Activated CD4-positive, CD25-positive, alpha-beta regulatory T cell (primary cell): ENCODE results near the gene PHLDB3.

Source experiments
- DNase-seq, 4 experiments: peaks; one replicate each; lab custom pipeline; 2025; lab: John Stamatoyannopoulos, UW

PHLDB3 gene

GRCh38 chr19:43499042-43499441 lies 5.5 kb downstream of the PHLDB3 start:
- no peak for DNase-seq

DNA sequence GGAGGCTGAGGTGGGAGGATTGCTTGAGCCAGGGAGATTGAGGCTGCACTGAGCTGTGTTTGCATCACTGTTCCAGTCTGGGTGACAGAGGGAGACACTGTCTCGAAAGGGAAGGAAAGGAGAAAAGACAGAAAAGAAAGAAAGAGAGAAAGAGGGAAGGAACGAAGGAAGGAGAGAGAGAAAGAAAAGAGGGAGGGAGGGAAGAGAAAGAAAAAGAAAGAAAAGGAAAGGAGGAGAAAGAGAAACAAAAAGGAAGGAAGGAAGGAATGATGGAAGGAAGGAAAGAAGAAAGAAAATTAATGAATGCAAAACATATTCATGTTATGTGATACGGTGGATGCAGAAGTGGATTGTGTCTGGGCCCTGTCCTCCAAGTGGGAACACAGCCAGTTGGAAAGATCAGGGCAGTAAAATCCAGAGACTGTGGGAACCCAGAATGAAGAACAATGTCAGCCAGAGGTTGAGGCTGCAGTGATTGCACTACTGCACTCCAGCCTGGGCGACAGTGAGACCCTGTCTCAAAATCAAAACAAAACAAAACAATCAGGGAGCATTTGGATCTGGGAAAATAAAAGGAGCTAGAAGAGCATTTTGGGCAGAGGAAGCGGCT lies 6.2 kb downstream of the PHLDB3 start:
- no peak for DNase-seq

GRCh38 chr19:43496960-43497359 lies 7.6 kb downstream of the PHLDB3 start:
- no peak for DNase-seq

DNA sequence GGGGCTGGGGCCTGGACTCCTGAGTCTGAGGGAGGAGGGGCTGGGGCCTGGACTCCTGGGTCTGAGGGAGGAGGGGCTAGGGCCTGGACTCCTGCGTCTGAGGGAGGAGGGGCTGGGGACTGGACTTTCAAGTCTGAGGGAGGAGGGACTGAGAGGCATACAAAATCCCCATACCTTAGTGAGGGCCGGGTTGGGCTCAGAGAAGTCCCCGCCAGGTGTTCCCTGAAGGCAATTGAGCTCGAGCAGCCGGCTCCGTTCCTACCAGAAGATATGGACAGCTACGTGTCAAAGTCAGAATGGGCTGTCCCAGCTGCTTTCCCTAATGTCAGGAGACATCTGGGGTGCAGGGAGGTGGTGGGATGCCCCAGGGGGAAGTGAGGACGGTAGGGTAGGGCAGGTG lies 9.5 kb downstream of the PHLDB3 start:
- DNase-seq: no peak

DNA sequence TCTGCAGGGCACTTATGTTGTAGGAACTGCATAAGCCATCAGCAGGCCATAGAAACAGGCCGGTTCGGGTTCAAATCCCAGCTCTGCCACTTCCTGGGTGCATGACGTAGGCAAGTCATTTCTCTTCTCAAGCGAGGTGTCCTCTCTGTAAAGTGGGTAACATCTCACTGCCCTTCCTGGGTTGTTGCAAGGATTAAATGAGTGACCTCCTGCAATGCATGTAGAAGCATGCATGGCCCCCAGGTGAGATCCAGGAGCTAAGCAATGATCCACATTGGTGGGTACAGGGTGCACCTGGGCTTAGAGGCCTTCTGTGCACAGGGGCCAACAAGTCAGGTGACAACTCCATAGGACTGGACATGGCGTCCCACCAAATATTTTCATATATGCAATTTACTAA lies 13.8 kb downstream of the PHLDB3 start:
- no peak for DNase-seq

GRCh38 chr19:43489979-43490599 lies 14.5 kb downstream of the PHLDB3 start:
- DNase-seq: no peak

GRCh38 chr19:43489310-43489709 lies 15.2 kb downstream of the PHLDB3 start:
- DNase-seq: no peak

- DNase-seq: no peak
Measured at GRCh38 chr19:43488179-43488578, 16.4 kb downstream of the PHLDB3 start.

DNA sequence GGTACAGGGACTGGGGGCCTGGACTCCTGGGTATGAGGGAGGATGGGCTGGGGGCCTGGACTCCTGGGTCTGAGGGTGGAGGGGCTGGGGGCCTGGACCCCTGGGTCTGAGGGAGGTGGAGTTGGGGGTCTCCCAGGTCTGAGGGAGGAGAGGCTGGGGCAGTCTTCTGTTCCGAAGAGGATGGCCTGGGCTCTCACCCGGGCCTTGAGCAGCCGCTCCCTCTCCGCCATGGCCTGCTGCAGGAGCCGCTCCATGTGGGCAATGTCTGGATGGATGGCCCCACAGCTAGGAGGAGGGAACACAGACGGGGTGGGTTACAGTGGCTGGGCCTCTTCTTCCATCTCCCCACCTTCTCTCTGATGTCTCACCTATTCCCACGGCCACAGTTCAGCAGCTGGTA lies 18.1 kb downstream of the PHLDB3 start:
- no peak for DNase-seq

DNA sequence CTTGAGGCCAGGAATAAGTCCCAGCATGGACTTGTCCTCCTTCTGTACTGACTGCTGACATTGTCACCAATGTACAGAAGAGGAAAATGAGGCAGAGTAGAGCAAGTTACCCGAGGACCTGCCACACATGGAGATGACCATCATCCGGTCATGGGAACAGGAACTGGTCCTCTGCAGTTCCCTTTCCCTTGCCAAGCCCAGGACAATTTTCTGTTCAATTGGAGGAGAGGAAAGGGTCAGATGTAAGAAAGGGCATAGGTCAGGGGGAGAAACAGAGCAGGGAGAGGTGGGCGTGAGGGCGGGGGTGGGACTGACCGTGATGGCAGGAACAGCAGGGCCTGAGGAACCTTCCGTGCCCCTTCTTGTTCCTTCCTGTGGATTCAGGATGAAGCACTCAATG lies 18.6 kb downstream of the PHLDB3 start:
- DNase-seq: no peak

- no peak for DNase-seq
Measured at GRCh38 chr19:43483281-43483680, 21.3 kb downstream of the PHLDB3 start.

DNA sequence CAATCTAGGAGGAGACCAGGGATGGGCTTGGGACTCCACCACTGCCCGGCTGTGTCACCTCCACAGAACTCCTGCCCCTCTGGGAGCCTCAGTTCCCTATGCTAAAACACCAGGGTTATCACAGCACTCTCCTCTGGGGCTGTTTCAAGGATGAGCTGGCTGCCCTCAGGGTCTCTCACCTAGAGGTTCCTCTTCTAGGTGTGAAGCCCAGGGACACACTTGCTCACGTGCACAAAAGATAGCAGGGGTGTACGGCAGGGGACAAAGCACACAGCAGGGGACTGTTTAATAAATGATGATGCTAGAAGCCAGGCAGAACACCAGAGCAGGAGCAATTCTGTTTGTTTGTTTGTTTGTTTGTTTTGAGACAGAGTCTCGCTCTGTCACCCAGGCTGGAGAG lies 22.4 kb downstream of the PHLDB3 start:
- no peak for DNase-seq

GRCh38 chr19:43481701-43482100 lies 22.8 kb downstream of the PHLDB3 start:
- DNase-seq: no peak

GRCh38 chr19:43480574-43480973 lies 24.0 kb downstream of the PHLDB3 start:
- DNase-seq: no peak

DNA sequence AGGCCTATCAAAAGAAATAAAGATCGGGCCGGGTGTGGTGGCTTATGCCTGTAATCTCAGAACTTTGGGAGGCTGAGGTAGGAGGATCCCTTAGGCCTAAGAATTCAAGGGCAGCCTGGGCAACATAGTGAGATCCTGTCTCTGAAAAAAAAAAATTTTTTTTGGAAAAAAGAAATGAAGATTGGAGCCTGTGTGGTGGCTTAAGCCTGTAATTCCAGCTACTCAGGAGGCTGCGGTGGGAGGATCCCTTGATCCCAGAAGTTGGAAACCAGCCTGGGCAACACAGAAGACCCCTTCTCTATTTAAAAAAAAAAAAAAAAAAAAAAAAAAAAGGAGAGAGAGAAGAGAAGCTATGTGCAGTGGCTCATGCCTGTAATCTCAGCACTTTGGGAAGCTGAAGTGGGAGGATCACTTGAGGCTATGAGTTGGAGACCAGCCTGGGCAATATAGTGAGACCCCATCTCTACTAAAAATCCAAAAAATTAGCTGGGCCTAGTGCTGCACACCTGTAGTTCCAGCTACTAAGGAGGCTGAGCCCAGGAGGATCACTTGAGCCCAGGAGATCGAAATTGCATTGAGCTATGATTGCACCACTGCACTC lies 24.5 kb downstream of the PHLDB3 start:
- DNase-seq: no peak

DNA sequence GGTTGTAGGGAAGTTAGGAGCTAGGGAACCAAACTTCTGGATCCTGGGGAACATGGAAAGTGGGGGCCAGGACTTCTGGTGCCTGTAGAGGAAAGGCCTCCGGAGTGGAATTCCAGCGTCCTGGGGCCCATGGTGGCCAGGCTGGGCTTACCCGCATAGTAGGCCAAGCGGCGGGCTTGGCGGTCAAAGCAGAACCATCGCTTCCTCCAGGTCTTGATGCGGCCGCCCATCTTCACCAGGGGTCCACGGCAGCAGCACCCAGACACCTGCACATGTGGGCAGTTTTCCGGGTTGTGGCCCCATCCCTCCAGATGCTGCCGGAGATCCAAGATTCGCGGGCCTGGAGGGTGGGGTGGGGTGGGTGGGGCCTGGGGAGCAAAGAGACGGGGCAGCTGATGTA lies 25.3 kb downstream of the PHLDB3 start:
- no peak for DNase-seq

- no peak for DNase-seq
Measured at GRCh38 chr19:43478323-43478722, 26.2 kb downstream of the PHLDB3 start.

DNA sequence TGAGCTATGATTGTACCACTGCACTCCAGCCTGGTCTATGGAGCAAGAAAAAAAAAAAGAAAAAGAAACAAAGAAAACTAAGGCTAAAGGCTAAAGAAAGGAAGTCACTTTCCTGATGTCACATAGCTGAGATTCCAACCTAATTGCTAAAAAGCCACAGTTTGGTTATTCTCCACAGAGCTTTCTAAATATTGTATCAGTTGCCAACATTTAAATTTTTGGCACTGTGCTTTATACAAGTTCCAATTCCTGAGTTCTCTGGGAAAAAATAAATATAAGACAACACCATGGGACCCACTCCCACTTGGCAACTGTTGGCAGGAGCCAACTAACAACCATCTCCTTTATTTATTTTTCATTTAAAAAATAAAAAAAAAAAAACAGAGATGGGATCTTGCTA lies 27.9 kb downstream of the PHLDB3 start:
- no peak for DNase-seq

DNA sequence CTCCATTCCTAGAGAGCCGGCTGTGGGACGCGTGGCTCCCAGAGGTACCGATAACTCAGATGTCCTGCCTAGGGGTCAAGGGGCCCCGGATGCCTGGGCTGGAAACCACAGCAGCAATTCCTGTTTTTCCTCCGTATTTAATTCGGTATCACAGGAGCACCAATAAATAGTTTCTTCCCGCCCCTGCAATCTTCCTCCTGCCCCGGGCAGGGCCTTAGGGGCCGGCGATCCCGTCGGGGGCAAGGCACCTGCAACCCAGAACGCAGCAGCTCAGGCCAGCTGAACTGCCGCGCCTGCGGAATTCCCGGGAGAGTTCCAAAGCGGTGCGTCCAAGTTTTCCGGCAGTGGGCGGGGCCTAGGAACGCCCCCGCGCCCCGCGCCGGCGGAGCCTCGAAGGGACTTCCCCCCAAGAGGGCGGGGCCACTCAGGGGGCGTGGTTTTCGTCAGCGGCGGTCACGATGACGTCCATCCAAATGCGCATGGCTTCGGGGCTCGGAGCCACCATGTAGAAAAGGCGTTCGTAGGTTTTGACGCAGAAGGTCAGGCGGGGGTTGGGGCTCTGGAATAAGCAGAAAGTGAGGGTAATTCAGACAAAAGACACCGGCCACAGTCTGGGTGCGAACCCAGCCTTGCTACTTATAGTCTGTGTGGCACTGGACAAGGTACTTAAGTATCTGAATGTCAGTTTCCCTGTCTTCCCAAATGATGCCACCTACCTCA lies 29.4 kb downstream of the PHLDB3 start:
- peak; percentile 84 to 92 (median 90) for DNase-seq

GRCh38 chr19:43474487-43474886 lies 30.1 kb downstream of the PHLDB3 start:
- DNase-seq: no peak

DNA sequence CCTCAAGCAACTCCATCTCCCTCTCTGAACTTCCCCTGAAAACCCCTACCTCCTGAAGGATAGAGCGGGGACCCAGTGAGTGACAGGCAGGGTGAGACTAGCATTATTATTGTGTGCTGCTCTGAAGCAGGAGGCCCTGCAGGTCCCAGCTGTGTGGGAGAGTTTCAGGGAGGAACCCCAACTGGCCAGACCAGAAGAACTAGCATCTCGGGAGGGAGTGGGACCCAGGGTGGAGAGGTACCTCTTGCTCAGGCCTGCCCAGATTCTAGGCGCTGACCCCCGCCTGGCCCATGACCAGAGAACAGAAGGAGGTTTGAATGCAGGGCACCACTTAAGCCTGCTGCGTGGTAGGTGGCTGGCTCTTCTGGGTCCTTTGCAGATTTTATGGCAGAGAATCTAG lies 33.5 kb downstream of the PHLDB3 start:
- DNase-seq: no peak

DNA sequence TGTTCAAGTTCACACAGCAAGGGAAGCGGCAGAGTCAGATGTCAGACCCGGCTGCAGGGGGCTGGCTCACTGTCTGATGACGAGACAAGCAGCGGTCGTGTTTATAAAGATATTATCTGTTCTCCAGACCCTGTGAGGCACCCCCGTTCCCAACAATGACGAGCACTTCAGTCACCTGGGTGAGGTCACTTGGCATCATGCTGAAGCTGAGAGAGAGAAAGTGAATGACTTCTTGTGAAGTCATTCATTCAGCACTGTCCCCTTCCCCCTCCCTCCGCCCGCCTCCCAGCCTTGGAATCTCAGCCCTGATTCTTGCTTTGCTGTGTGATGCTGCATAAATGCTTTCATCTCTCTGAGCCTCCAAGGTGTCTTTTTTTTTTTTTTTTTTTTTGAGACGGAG lies 34.3 kb downstream of the PHLDB3 start:
- DNase-seq: peak in 2 of 4 experiments; percentile 13 to 21

DNA sequence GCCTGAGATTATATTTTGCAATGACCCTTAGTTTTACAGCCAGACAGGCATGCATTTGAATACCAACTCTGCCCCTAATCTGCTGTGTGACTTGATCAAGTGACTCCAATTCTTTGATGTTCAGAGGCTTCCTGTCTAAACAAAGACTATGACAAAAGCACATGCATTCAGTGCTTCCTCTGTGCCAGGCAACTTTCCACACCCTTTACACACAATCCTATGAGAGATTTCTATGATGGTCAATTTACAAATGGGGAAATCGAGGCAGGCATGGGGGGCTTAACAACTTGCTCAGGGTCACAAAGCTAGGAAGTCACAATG lies 35.4 kb downstream of the PHLDB3 start:
- no peak for DNase-seq
